Vagina (tissue), 2 donors: ENCODE results near the gene REPS1. TPM values are rescaled to one million over a fixed set of nuclear protein-coding genes. Genes with fewer than 3 reads are reported as not detected.

Source experiments
- DNase-seq, 2 donors: peaks; one replicate each; pipeline ENCODE4 v3.0.0-alpha.2; 2017; ENCODE audit errors: extremely low spot score in 2 of 2
- H3K27ac ChIP-seq: fragments of 200-600 bp; sonication (generic); one replicate; pipeline ENCODE4 v1.5.1; 2019
- H3K27me3 ChIP-seq: fragments of 200-600 bp; sonication (generic); one replicate; pipeline ENCODE4 v1.5.1; 2019
- H3K36me3 ChIP-seq, 2 donors: fragments of 200-600 bp; sonication (generic); one replicate each; pipeline ENCODE4 v1.5.1; 2017 to 2019
- H3K4me1 ChIP-seq: fragments of 200-600 bp; sonication (generic); one replicate; pipeline ENCODE4 v1.5.1; 2019
- H3K4me3 ChIP-seq, 2 donors: fragments of 200-600 bp; sonication (generic); 1 replicate in 1 of 2; 2 replicates in 1 of 2; pipeline ENCODE4 v1.5.1; 2016 to 2019
- H3K9me3 ChIP-seq: fragments of 200-600 bp; sonication (generic); one replicate; pipeline ENCODE4 v1.5.1; 2019
- POLR2A ChIP-seq, 2 donors: fragments of 450-650 bp; IDR thresholded peaks; one replicate each; pipeline ENCODE4 v1.6.1; 2017; ENCODE audit warnings: antibody characterized with exemption in 2 of 2, mild to moderate bottlenecking in 2 of 2, moderate library complexity in 2 of 2
- POLR2AphosphoS5 ChIP-seq, 2 donors: sonication (generic); formaldehyde crosslinking; IDR thresholded peaks; one replicate each; pipeline ENCODE4 v1.9.0; 2017; ENCODE audit warnings: antibody characterized with exemption in 2 of 2, mild to moderate bottlenecking in 2 of 2, low read depth in 1 of 2; ENCODE audit not compliant: insufficient read depth in 1 of 2
- intact Hi-C: fragments of 100-400 bp; cut with DNase I; formaldehyde crosslinking; loops from one replicate; pipeline ENCODE4 v1.15.1; 2023
- total RNA-seq: library from RNA; depleted of rRNA; stranded (reverse); fragments of >200 nt; gene quantifications from one replicate; pipeline ENCODE4 v1.2.3, GENCODE V29; 2016
- TF ChIP-seq, protein P1 (sequence below), 3 experiments: fragments of 450-650 bp in 2 of 3; fragments of 200-600 bp in 1 of 3; sonication (generic) in 1 of 3; IDR thresholded peaks; one replicate each; pipeline ENCODE4 v1.5.1; 2017 to 2019; ENCODE audit warnings: antibody characterized with exemption in 3 of 3, mild to moderate bottlenecking in 2 of 3, moderate library complexity in 2 of 3

The REPS1 gene
- total RNA-seq, 1 donor from 2014 or later, result 96.5 TPM

DNA sequence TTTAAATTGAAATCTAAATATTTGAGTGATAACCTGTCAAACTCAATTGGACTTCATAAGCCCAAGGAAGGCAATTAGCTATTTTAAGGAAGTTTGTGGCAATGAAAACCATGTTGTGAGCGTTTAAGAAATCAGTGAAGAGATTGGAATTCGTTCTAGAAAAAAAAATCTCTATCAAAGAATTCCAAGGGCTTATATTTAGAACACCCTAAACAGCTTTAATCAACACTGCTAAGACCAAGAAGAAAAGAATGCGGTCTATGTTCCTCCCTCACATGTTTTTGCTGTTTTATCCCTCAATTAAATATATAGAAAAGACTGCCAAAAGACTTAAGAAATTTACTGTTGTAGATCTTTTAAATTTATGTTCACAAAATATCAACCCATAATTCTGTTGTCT is 23.9 kb upstream of the REPS1 start:
- Histone ChIP-seq H3K9me3 (no peaks in the 10 kb centered on the region), H3K4me3 (no peak overlapping the region), H3K27me3 (no peaks in the 10 kb centered on the region), H3K36me3 (no peaks in the 10 kb centered on the region), H3K27ac (no peak overlapping the region), H3K4me1 (no peaks in the 10 kb centered on the region)
- no peak for DNase-seq
- intact Hi-C loops, result no loop called here
- TF ChIP-seq, protein P1, sequence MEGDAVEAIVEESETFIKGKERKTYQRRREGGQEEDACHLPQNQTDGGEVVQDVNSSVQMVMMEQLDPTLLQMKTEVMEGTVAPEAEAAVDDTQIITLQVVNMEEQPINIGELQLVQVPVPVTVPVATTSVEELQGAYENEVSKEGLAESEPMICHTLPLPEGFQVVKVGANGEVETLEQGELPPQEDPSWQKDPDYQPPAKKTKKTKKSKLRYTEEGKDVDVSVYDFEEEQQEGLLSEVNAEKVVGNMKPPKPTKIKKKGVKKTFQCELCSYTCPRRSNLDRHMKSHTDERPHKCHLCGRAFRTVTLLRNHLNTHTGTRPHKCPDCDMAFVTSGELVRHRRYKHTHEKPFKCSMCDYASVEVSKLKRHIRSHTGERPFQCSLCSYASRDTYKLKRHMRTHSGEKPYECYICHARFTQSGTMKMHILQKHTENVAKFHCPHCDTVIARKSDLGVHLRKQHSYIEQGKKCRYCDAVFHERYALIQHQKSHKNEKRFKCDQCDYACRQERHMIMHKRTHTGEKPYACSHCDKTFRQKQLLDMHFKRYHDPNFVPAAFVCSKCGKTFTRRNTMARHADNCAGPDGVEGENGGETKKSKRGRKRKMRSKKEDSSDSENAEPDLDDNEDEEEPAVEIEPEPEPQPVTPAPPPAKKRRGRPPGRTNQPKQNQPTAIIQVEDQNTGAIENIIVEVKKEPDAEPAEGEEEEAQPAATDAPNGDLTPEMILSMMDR (IDR thresholded peaks at IDR 0.05), result no peak
- no peak for TF ChIP-seq POLR2A (IDR thresholded peaks at IDR 0.05)
- TF ChIP-seq POLR2AphosphoS5 (IDR thresholded peaks at IDR 0.05; ENCODE audit: insufficient read depth in 1 of 2, low read depth in 1 of 2), result no peak

DNA sequence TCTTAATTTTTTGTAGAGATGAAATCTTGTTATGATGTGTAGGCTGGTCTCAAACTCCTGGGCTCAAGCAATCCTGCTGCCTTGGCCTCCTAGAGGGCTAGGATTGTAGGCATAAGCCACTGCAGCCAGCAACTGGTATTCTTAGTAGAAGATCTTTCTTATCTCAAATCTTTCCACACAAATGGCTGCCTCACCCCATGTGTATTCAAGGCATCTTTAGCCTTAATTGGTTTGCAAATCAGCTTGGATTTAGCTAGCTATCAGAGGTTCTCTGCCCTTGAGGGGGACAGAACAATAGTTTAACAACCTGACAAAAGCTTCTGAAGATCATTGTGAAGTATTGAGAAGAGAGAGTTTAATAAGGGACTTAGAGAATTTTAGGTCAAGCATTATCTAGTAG is 22.6 kb upstream of the REPS1 start:
- Histone ChIP-seq H3K4me3 (no peak overlapping the region), H3K36me3 (no peaks in the 10 kb centered on the region), H3K4me1 (no peaks in the 10 kb centered on the region), H3K27me3 (no peaks in the 10 kb centered on the region), H3K9me3 (no peaks in the 10 kb centered on the region), H3K27ac (no peak overlapping the region)
- intact Hi-C loops, result no loop called here
- DNase-seq, result no peak
- TF ChIP-seq POLR2AphosphoS5 (IDR thresholded peaks at IDR 0.05; ENCODE audit: insufficient read depth in 1 of 2, low read depth in 1 of 2) (no peak), POLR2A (IDR thresholded peaks at IDR 0.05) (no peak)
- TF ChIP-seq, protein P1 (IDR thresholded peaks at IDR 0.05), result no peak

DNA sequence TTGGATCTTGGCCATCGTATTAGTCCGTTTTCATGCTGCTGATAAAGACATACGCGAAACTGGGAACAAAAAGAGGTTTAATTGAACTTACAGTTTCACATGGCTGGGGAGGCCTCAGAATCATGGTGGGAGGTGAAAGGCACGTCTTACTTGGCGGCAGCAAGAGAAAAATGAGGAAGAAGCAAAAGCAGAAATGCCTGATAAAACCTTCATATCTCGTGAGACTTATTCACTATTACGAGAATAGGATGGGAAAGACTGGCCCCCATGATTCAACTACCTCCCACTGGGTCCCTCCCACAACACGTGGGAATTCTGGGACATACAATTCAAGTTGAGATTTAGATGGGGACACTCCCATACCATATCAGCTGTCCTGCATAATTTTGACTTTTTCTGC is 20.1 kb upstream of the REPS1 start:
- no peak overlapping the region for H3K4me3 ChIP-seq
- intact Hi-C loops, result no loop called here
- H3K9me3 ChIP-seq, result no peaks in the 10 kb centered on the region
- TF ChIP-seq, protein P1 (IDR thresholded peaks at IDR 0.05), result no peak
- TF ChIP-seq POLR2A (IDR thresholded peaks at IDR 0.05) (no peak), POLR2AphosphoS5 (IDR thresholded peaks at IDR 0.05; ENCODE audit: insufficient read depth in 1 of 2, low read depth in 1 of 2) (no peak)
- no peaks in the 10 kb centered on the region for H3K4me1 ChIP-seq
- no peaks in the 10 kb centered on the region for H3K27me3 ChIP-seq
- no peaks in the 10 kb centered on the region for H3K36me3 ChIP-seq
- DNase-seq, result no peak
- H3K27ac ChIP-seq, result no peak overlapping the region

DNA sequence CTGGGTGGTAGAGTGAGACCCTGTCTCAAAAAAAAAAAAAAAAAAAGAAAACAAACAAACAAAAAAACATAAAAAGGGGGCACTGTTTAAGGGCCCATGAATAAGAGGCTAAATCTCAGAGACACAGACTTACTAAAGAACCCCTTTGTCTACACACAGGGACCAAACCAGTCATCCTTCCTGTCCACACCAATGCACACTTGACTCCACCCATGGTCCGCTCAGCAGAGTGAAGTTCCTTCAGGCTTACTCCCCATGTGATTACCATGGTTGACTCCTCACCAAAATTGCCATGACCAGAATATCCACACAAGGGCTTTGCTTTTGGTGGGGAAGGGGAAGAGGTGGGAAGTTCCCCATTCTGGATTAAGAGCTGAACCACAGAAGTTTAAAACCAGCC is 19.4 kb upstream of the REPS1 start:
- Histone ChIP-seq H3K4me1 (no peaks in the 10 kb centered on the region), H3K4me3 (no peak overlapping the region), H3K36me3 (no peaks in the 10 kb centered on the region), H3K27me3 (no peaks in the 10 kb centered on the region), H3K9me3 (no peaks in the 10 kb centered on the region), H3K27ac (no peak overlapping the region)
- intact Hi-C loops, result no loop called here
- TF ChIP-seq, protein P1 (IDR thresholded peaks at IDR 0.05), result no peak
- TF ChIP-seq POLR2A (IDR thresholded peaks at IDR 0.05), result no peak
- TF ChIP-seq POLR2AphosphoS5 (IDR thresholded peaks at IDR 0.05; ENCODE audit: insufficient read depth in 1 of 2, low read depth in 1 of 2), result no peak
- DNase-seq, result no peak

DNA sequence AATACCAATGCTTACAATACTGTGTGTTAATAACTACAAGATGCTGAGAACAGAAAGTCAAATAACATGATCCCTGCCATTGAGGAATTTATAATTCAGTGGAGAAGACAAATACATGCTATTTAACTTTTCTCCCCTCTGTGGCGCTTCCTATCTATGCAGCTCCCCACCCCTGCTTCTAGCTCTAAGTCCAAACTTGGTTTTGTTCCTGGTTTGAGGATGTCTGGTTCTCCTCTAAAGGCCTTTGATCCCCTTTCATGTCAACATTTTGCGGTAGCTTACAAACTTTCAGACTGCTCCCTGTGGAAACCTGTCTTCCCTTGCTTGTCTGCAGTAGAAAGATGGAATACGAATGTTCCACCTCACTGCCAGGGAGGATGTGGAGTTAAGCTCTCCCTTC is 18.4 kb upstream of the REPS1 start:
- no peaks in the 10 kb centered on the region for H3K4me1 ChIP-seq
- no peaks in the 10 kb centered on the region for H3K27me3 ChIP-seq
- DNase-seq, result no peak
- TF ChIP-seq POLR2A (IDR thresholded peaks at IDR 0.05), result no peak
- TF ChIP-seq, protein P1 (IDR thresholded peaks at IDR 0.05), result no peak
- no peak for TF ChIP-seq POLR2AphosphoS5 (IDR thresholded peaks at IDR 0.05; ENCODE audit: insufficient read depth in 1 of 2, low read depth in 1 of 2)
- no peaks in the 10 kb centered on the region for H3K9me3 ChIP-seq
- no peak overlapping the region for H3K4me3 ChIP-seq
- intact Hi-C loops, result no loop called here
- no peaks in the 10 kb centered on the region for H3K36me3 ChIP-seq
- H3K27ac ChIP-seq, result no peak overlapping the region
